H1 (cell line): ENCODE measurements around the gene UMAD1. TPM values are rescaled to one million over a fixed set of nuclear protein-coding genes. Genes with fewer than 3 reads are reported as not detected.

Experiments used
- CTCF ChIA-PET: fragments of 300-600 bp; sonication (Branson Sonifier 250); formaldehyde crosslinking; loops from one replicate; lab custom pipeline; 2021; ENCODE audit not compliant: partially characterized antibody; lab: Charles Lee
- POLR2A ChIA-PET: fragments of 300-600 bp; sonication (Branson Sonifier 250); formaldehyde crosslinking; loops from one replicate; lab custom pipeline; 2021; ENCODE audit warnings: inconsistent platforms; ENCODE audit not compliant: partially characterized antibody; lab: Charles Lee
- DNase-seq, 2 experiments: peaks; one replicate each; pipeline versions ENCODE4 v3.0.0 to v3.0.0-alpha.2; 2010 to 2022; ENCODE audit warnings: low spot score in 2 of 2, low read depth in 1 of 2, mixed read lengths in 1 of 2
- FAIRE-seq: peaks from 2 replicates; lab custom pipeline; 2011; peaks lifted over from hg19 to GRCh38; lab: Jason Lieb, UNC
- H2AFZ ChIP-seq: 2 replicates; pipeline ENCODE4 v1.8.1; 2012; ENCODE audit warnings: low read length, inconsistent platforms
- H2AK5ac ChIP-seq: 2 replicates; pipeline ENCODE4 v1.6.1; 2013; ENCODE audit warnings: low read depth, low read length
- H2BK120ac ChIP-seq: replicated peaks from 2 replicates; pipeline ENCODE3; 2013; ENCODE audit warnings: low read depth, low read length, inconsistent platforms
- H2BK12ac ChIP-seq: 2 replicates; pipeline ENCODE4 v1.6.1; 2013; ENCODE audit warnings: low read depth, low read length
- H2BK15ac ChIP-seq: 2 replicates; pipeline ENCODE4 v1.6.1; 2013; ENCODE audit warnings: low read length
- H2BK20ac ChIP-seq: 2 replicates; pipeline ENCODE4 v1.6.1; 2013; ENCODE audit warnings: low read length
- H2BK5ac ChIP-seq: 2 replicates; pipeline ENCODE4 v1.6.1; 2013; ENCODE audit warnings: low read depth, low read length
- H3K14ac ChIP-seq: 2 replicates; pipeline ENCODE4 v1.6.1; 2013; ENCODE audit warnings: inconsistent platforms; ENCODE audit not compliant: insufficient read length
- H3K18ac ChIP-seq: 2 replicates; pipeline ENCODE4 v1.6.1; 2013; ENCODE audit warnings: low read length; ENCODE audit errors: extremely low read depth
- H3K23ac ChIP-seq: 2 replicates; pipeline ENCODE4 v1.6.1; 2013; ENCODE audit warnings: inconsistent platforms; ENCODE audit not compliant: insufficient read length
- H3K23me2 ChIP-seq: 2 replicates; pipeline ENCODE4 v1.6.1; 2013; ENCODE audit warnings: low read depth, low read length
- H3K27ac ChIP-seq: 2 replicates; pipeline ENCODE4 v1.6.1; 2011; ENCODE audit warnings: low read depth, low read length, inconsistent platforms
- H3K27me3 ChIP-seq, 4 experiments: replicated peaks in 1 of 4; 1 replicate in 1 of 4; 2 replicates in 3 of 4; pipeline versions ENCODE4 v1.6.1 to v1.8.1; 2011 to 2013; ENCODE audit warnings: low read length in 3 of 4, mild to moderate bottlenecking in 3 of 4, inconsistent platforms in 2 of 4, mixed read lengths in 2 of 4, moderate library complexity in 1 of 4; ENCODE audit not compliant: control insufficient read depth in 3 of 4, insufficient read depth in 3 of 4; ENCODE audit errors: extremely low read depth in 1 of 4
- H3K36me3 ChIP-seq, 4 experiments: 2 replicates each; pipeline versions ENCODE4 v1.6.1 to v1.8.1; 2011 to 2013; ENCODE audit warnings: mild to moderate bottlenecking in 4 of 4, low read length in 3 of 4, moderate library complexity in 2 of 4, control low read depth in 1 of 4, inconsistent platforms in 1 of 4; ENCODE audit not compliant: insufficient read depth in 4 of 4, control insufficient read depth in 2 of 4
- H3K4ac ChIP-seq: replicated peaks from 2 replicates; pipeline ENCODE3; 2013; ENCODE audit warnings: low read length, low read depth, mixed read lengths, inconsistent platforms; ENCODE audit not compliant: insufficient read length
- H3K4me1 ChIP-seq, 4 experiments: replicated peaks in 1 of 4; 1 replicate in 1 of 4; 2 replicates in 3 of 4; pipeline versions ENCODE4 v1.6.1 to v1.8.1; 2011 to 2013; ENCODE audit warnings: low read length in 3 of 4, inconsistent platforms in 2 of 4, mixed read lengths in 1 of 4; ENCODE audit not compliant: insufficient read depth in 4 of 4, control insufficient read depth in 3 of 4
- H3K4me2 ChIP-seq, 2 experiments: 2 replicates each; pipeline versions ENCODE4 v1.6.1 to v1.8.1; 2011 to 2013; ENCODE audit warnings: low read depth in 2 of 2, low read length in 2 of 2, control low read depth in 1 of 2, inconsistent platforms in 1 of 2, mild to moderate bottlenecking in 1 of 2; ENCODE audit not compliant: insufficient read depth in 1 of 2
- H3K4me3 ChIP-seq, 4 experiments: fragments of 200-600, 300-600 bp in 1 of 4; sonication (generic), shearing (Covaris generic), sonication (Bioruptor Twin) in 1 of 4; 2 replicates each; pipeline versions ENCODE4 v1.5.1 to v1.8.1; 2011 to 2016; ENCODE audit warnings: low read length in 4 of 4, low read depth in 3 of 4, control low read depth in 2 of 4, inconsistent platforms in 2 of 4, mild to moderate bottlenecking in 2 of 4, mixed read lengths in 1 of 4, moderate library complexity in 1 of 4; ENCODE audit not compliant: insufficient read depth in 2 of 4; ENCODE audit errors: extremely low read depth in 1 of 4
- H3K56ac ChIP-seq: replicated peaks from 2 replicates; pipeline ENCODE3; 2013; ENCODE audit warnings: low read depth, mild to moderate bottlenecking, mixed read lengths, low read length, inconsistent platforms; ENCODE audit not compliant: insufficient read length
- H3K79me1 ChIP-seq: 2 replicates; pipeline ENCODE4 v1.6.1; 2013; ENCODE audit warnings: low read depth, low read length, control low read depth
- H3K79me2 ChIP-seq, 2 experiments: 2 replicates each; pipeline versions ENCODE4 v1.6.1 to v1.8.1; 2012 to 2013; ENCODE audit warnings: low read length in 2 of 2, mild to moderate bottlenecking in 2 of 2, inconsistent platforms in 1 of 2; ENCODE audit not compliant: insufficient read depth in 2 of 2, control insufficient read depth in 1 of 2
- H3K9ac ChIP-seq, 4 experiments: replicated peaks in 1 of 4; 1 replicate in 1 of 4; 2 replicates in 3 of 4; pipeline versions ENCODE4 v1.6.1 to v1.8.1; 2011 to 2013; ENCODE audit warnings: low read depth in 3 of 4, low read length in 3 of 4, control low read depth in 2 of 4, mild to moderate bottlenecking in 2 of 4, moderate library complexity in 2 of 4, inconsistent platforms in 1 of 4; ENCODE audit errors: extremely low read depth in 1 of 4
- H3K9me3 ChIP-seq, 2 experiments: 2 replicates each; pipeline versions ENCODE4 v1.6.1 to v1.8.1; 2012 to 2013; ENCODE audit warnings: mild to moderate bottlenecking in 2 of 2, moderate library complexity in 2 of 2, control low read depth in 1 of 2, inconsistent platforms in 1 of 2, low read depth in 1 of 2, low read length in 1 of 2, mixed read lengths in 1 of 2; ENCODE audit not compliant: insufficient read depth in 2 of 2
- H4K20me1 ChIP-seq, 2 experiments: replicated peaks in 1 of 2; 2 replicates each; pipeline versions ENCODE3 to v1.8.1; 2011 to 2013; ENCODE audit warnings: inconsistent platforms in 2 of 2, low read length in 2 of 2, mild to moderate bottlenecking in 1 of 2; ENCODE audit not compliant: insufficient read depth in 2 of 2, control insufficient read depth in 1 of 2
- H4K5ac ChIP-seq: 2 replicates; pipeline ENCODE4 v1.6.1; 2013; ENCODE audit warnings: low read length, low read depth, mixed read lengths, inconsistent platforms; ENCODE audit not compliant: insufficient read length
- H4K8ac ChIP-seq: 2 replicates; pipeline ENCODE4 v1.8.0; 2013; ENCODE audit warnings: mild to moderate bottlenecking, moderate library complexity, low read length, inconsistent platforms; ENCODE audit not compliant: insufficient read depth; ENCODE audit errors: extremely low read depth
- H4K91ac ChIP-seq: replicated peaks from 2 replicates; pipeline ENCODE3; 2013; ENCODE audit warnings: low read length, mixed read lengths, inconsistent platforms; ENCODE audit not compliant: insufficient read length
- BCL11A ChIP-seq, 2 experiments: IDR thresholded peaks; one replicate each; pipeline ENCODE4 v1.6.1; 2011; ENCODE audit warnings: low read depth in 2 of 2, low read length in 2 of 2, mild to moderate bottlenecking in 2 of 2
- CBX5 ChIP-seq: fragments of 300-800, 300-1000 bp; sonication (generic); IDR thresholded peaks from 2 replicates; pipeline ENCODE4 v1.7.1; 2016; ENCODE audit warnings: antibody characterized with exemption, low read length, low read depth
- CREB1 ChIP-seq: IDR thresholded peaks from 2 replicates; pipeline ENCODE4 v1.6.1; 2012; ENCODE audit warnings: inconsistent platforms
- EGR1 ChIP-seq: IDR thresholded peaks from 2 replicates; pipeline ENCODE4 v1.6.1; 2011; ENCODE audit warnings: low read depth, low read length, borderline replicate concordance
- MAFK ChIP-seq: IDR thresholded peaks from 2 replicates; pipeline ENCODE4 v1.6.1; 2012; ENCODE audit warnings: low read depth, mild to moderate bottlenecking, improper control_type of control experiment, low read length
- NRF1 ChIP-seq: IDR thresholded peaks from 2 replicates; pipeline ENCODE4 v1.6.1; 2011; ENCODE audit warnings: mild to moderate bottlenecking, low read depth, low read length, improper control_type of control experiment
- POLR2AphosphoS5 ChIP-seq: IDR thresholded peaks from 2 replicates; pipeline ENCODE4 v1.6.1; 2011; ENCODE audit warnings: low read depth, low read length
- SAP30 ChIP-seq: fragments of 300-600 bp; sonication (generic); IDR thresholded peaks from 2 replicates; pipeline ENCODE4 v1.7.1; 2012; ENCODE audit warnings: low read length, moderate library complexity, mild to moderate bottlenecking, inconsistent platforms; ENCODE audit not compliant: insufficient read depth, insufficient replicate concordance
- SIRT6 ChIP-seq: IDR thresholded peaks from one replicate; pipeline ENCODE4 v1.7.1; 2012; ENCODE audit warnings: low read length, inconsistent platforms
- SP2 ChIP-seq: IDR thresholded peaks from 2 replicates; pipeline ENCODE4 v1.6.1; 2012; ENCODE audit warnings: mild to moderate bottlenecking, low read length, inconsistent platforms
- SRF ChIP-seq: IDR thresholded peaks from 2 replicates; pipeline ENCODE4 v1.6.1; 2011; ENCODE audit warnings: mild to moderate bottlenecking, low read depth, low read length, moderate library complexity
- SUZ12 ChIP-seq: fragments of 200-600 bp; sonication (generic); IDR thresholded peaks from 2 replicates; pipeline ENCODE4 v1.6.1; 2012; ENCODE audit warnings: mild to moderate bottlenecking, inconsistent platforms, low read length, moderate library complexity, mixed read lengths
- YY1 ChIP-seq: IDR thresholded peaks from 2 replicates; pipeline ENCODE4 v1.6.1; 2011; ENCODE audit warnings: low read depth, mild to moderate bottlenecking, low read length
- ZNF274 ChIP-seq: IDR thresholded peaks from 2 replicates; pipeline ENCODE4 v1.7.0; 2012; ENCODE audit warnings: low read length, borderline replicate concordance; ENCODE audit errors: extremely low read depth
- polyA plus RNA-seq, 7 experiments: library from polyadenylated mRNA; depleted of rRNA in 3 of 7; stranded (reverse) in 5 of 7; unstranded in 2 of 7; fragments of >200 nt in 5 of 7; fragments of 200-250 nt in 2 of 7; gene quantifications; 1 replicate in 5 of 7; 2 replicates in 1 of 7; 4 replicates in 1 of 7; pipeline versions ENCODE4 v1.2.1 to v1.2.3, GENCODE V29; 2011 to 2013; ENCODE audit warnings: missing spikeins in 2 of 7, mixed read lengths in 2 of 7
- total RNA-seq: library from RNA; stranded (reverse); fragmentation: NEBNext Ultra II Directional; extraction: Animal tissue kit (Norgen Biotek cat#: 25700); gene quantifications from 2 replicates; pipeline ENCODE4 v1.2.1, GENCODE V29; 2021

UMAD1 gene
- total and polyA plus RNA-seq, 2 of the 8 experiments (the other 6 are each of a cell fraction or from before 2014, with no cell fraction given) = 10.4 to 12.3 TPM

GRCh38 chr7:7620644-7621210, 19.8 kb upstream of the UMAD1 start:
- Histone ChIP-seq H3K9ac (no peak overlapping the region), H3K27me3 (no peaks in the 10 kb centered on the region), H3K79me2 (no peaks in the 10 kb centered on the region)
- FAIRE-seq = no peak
- TF ChIP-seq CREB1 = no peak
- no peak for TF ChIP-seq EGR1
- TF ChIP-seq YY1 = no peak
- no peak for TF ChIP-seq CBX5
- no peak for TF ChIP-seq SRF
- no peak for TF ChIP-seq SUZ12
- TF ChIP-seq BCL11A (IDR thresholded peaks at IDR 0.05; ENCODE audit: low read depth in 2 of 2, low read length in 2 of 2) = no peak
- TF ChIP-seq POLR2AphosphoS5 = no peak
- TF ChIP-seq SAP30 = no peak
- no peak for TF ChIP-seq SP2
- TF ChIP-seq ZNF274 = no peak
- no peak for TF ChIP-seq NRF1
- no peak for TF ChIP-seq SIRT6
- no peak for TF ChIP-seq MAFK
- TF ChIP-seq, all 59 proteins: peak for 0
- ChIA-PET POLR2A (no interaction called here), CTCF (interaction anchor here (1.0 kb wide), 1 partner anchor 287 kb away, joined by 3 read pairs; no protein-coding TSS in a partner anchor)
- no peaks in the 10 kb centered on the region for H4K20me1 ChIP-seq
- no peak overlapping the region for H3K56ac ChIP-seq
- no peak overlapping the region for H2BK20ac ChIP-seq
- H4K8ac ChIP-seq = no peak overlapping the region
- no peaks in the 10 kb centered on the region for H3K4me1 ChIP-seq
- no peak overlapping the region for H2BK5ac ChIP-seq
- H3K79me1 ChIP-seq = no peaks in the 10 kb centered on the region
- H2AK5ac ChIP-seq = no peak overlapping the region
- no peak for DNase-seq
- no peak overlapping the region for H3K4me2 ChIP-seq
- H3K4ac ChIP-seq = no peak overlapping the region
- H3K9me3 ChIP-seq = 0 out of 4 replicates have a peak, but pooled peaks cover 0 to 4% of the 10 kb centered on the region in 2 experiments
- H3K23me2 ChIP-seq = no peaks in the 10 kb centered on the region
- H2BK15ac ChIP-seq = no peak overlapping the region
- H3K27ac ChIP-seq = no peak overlapping the region
- H3K23ac ChIP-seq = no peak overlapping the region
- no peak overlapping the region for H3K14ac ChIP-seq
- no peak overlapping the region for H2BK120ac ChIP-seq
- no peak overlapping the region for H3K18ac ChIP-seq
- H3K4me3 ChIP-seq = no peak overlapping the region
- no peak overlapping the region for H2AFZ ChIP-seq
- no peak overlapping the region for H4K91ac ChIP-seq
- no peak overlapping the region for H2BK12ac ChIP-seq
- no peaks in the 10 kb centered on the region for H3K36me3 ChIP-seq
- H4K5ac ChIP-seq = no peak overlapping the region
